ENCODE data around the gene NDUFA8. TPM values are rescaled to one million over a fixed set of nuclear protein-coding genes. Genes with fewer than 3 reads are reported as not detected.

Gene NDUFA8
- total and polyA plus RNA-seq, 2 of the 4 experiments (the other 2 are of a cell fraction) = 45.2 to 98.1 TPM

DNA sequence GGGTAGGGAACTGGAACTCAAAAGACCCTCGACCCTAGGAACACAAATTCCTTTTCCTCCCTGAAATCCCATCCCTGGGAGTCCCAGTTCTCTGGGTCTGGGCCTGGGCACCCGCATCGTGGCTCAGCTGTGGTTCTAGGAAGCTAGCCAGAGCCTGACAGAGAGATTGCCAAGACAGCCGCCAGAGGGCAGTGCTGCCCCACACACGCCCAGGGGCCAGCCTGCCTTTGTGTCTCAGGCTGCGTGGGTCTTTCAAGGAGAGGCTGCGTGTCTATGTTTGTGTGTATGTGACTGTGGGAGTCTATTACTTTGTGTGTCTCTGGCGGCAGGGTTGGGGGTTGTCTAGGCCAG is 34.4 kb downstream of the NDUFA8 start:
- peak overlapping the region; percentile 82; the same call in 1 of the 2 replicates for H4K91ac ChIP-seq (ENCODE audit: insufficient read depth, low read depth, low read length)
- no peaks in the 10 kb centered on the region for H3K9me3 ChIP-seq (ENCODE audit: control insufficient read depth, insufficient read depth, low read length)
- H3K56ac ChIP-seq (ENCODE audit: extremely low read depth, insufficient read depth, low read length) = no peak overlapping the region
- no peak overlapping the region for H3K4me2 ChIP-seq (ENCODE audit: low read depth, low read length)
- peak overlapping the region in 1 of 2 experiments; percentile 95; a peak in 3 of 4 replicates for H4K8ac ChIP-seq (ENCODE audit: low read depth in 2 of 2, low read length in 2 of 2)
- H2AFZ ChIP-seq (replicated peaks; ENCODE audit: low read length, poor library complexity) = peak overlapping the region; percentile 87
- peaks cover 13% of the 10 kb centered on the region for H3K4me1 ChIP-seq (ENCODE audit: control insufficient read depth, insufficient read depth, low read length)
- H2BK15ac ChIP-seq (ENCODE audit: low read depth, low read length) = peak overlapping the region; percentile 67
- peak; percentile 99 for TF ChIP-seq RAD21 (IDR thresholded peaks at IDR 0.05; ENCODE audit: low read length)
- TF ChIP-seq, protein P1, sequence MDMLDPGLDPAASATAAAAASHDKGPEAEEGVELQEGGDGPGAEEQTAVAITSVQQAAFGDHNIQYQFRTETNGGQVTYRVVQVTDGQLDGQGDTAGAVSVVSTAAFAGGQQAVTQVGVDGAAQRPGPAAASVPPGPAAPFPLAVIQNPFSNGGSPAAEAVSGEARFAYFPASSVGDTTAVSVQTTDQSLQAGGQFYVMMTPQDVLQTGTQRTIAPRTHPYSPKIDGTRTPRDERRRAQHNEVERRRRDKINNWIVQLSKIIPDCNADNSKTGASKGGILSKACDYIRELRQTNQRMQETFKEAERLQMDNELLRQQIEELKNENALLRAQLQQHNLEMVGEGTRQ (IDR thresholded peaks at IDR 0.05; ENCODE audit: low read depth, low read length) = no peak
- TF ChIP-seq MAFK (IDR thresholded peaks at IDR 0.05; ENCODE audit: low read depth, low read length) = no peak
- TF ChIP-seq MXI1 (IDR thresholded peaks at IDR 0.05; ENCODE audit: borderline replicate concordance, low read depth, low read length) = 0 out of 2 replicates have a peak, but pooled peaks have one; percentile 60
- TF ChIP-seq FOS (IDR thresholded peaks at IDR 0.05; ENCODE audit: low read depth, low read length) = no peak
- TF ChIP-seq CHD1 (IDR thresholded peaks at IDR 0.05; ENCODE audit: low read depth, low read length) = no peak; the same call in 1 of the 2 replicates
- peak; percentile 100 for TF ChIP-seq SMC3 (IDR thresholded peaks at IDR 0.05; ENCODE audit: low read depth, low read length)
- TF ChIP-seq, protein P2, sequence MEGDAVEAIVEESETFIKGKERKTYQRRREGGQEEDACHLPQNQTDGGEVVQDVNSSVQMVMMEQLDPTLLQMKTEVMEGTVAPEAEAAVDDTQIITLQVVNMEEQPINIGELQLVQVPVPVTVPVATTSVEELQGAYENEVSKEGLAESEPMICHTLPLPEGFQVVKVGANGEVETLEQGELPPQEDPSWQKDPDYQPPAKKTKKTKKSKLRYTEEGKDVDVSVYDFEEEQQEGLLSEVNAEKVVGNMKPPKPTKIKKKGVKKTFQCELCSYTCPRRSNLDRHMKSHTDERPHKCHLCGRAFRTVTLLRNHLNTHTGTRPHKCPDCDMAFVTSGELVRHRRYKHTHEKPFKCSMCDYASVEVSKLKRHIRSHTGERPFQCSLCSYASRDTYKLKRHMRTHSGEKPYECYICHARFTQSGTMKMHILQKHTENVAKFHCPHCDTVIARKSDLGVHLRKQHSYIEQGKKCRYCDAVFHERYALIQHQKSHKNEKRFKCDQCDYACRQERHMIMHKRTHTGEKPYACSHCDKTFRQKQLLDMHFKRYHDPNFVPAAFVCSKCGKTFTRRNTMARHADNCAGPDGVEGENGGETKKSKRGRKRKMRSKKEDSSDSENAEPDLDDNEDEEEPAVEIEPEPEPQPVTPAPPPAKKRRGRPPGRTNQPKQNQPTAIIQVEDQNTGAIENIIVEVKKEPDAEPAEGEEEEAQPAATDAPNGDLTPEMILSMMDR (conservative IDR thresholded peaks at IDR 0.05; ENCODE audit: low read depth, low read length) = peak; percentile 99
- TF ChIP-seq RFX5 (IDR thresholded peaks at IDR 0.05; ENCODE audit: low read depth, low read length) = no peak
- TF ChIP-seq, protein P3, sequence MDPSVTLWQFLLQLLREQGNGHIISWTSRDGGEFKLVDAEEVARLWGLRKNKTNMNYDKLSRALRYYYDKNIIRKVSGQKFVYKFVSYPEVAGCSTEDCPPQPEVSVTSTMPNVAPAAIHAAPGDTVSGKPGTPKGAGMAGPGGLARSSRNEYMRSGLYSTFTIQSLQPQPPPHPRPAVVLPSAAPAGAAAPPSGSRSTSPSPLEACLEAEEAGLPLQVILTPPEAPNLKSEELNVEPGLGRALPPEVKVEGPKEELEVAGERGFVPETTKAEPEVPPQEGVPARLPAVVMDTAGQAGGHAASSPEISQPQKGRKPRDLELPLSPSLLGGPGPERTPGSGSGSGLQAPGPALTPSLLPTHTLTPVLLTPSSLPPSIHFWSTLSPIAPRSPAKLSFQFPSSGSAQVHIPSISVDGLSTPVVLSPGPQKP (IDR thresholded peaks at IDR 0.05; ENCODE audit: borderline replicate concordance, low read depth, low read length) = no peak
- peak; percentile 37; the same call in 1 of the 2 replicates for TF ChIP-seq MAZ (IDR thresholded peaks at IDR 0.05; ENCODE audit: borderline replicate concordance, low read depth, low read length)
- TF ChIP-seq POLR2A (IDR thresholded peaks at IDR 0.05; ENCODE audit: low read depth, low read length) = peak; percentile 70; the same call in 1 of the 2 replicates
- TF ChIP-seq BHLHE40 (IDR thresholded peaks at IDR 0.05; ENCODE audit: low read depth, low read length) = no peak
- H2BK20ac ChIP-seq (ENCODE audit: low read depth, low read length) = peak overlapping the region; percentile 81
- H4K5ac ChIP-seq (ENCODE audit: low read depth, low read length) = no peak overlapping the region
- in situ Hi-C loops (cut with MboI; ENCODE audit: low sequenced_read_pairs) = no loop called here
- no peak overlapping the region for H3K4me3 ChIP-seq (ENCODE audit: insufficient read depth, low read depth, low read length)
- H2BK5ac ChIP-seq (ENCODE audit: low read depth, low read length, poor library complexity, severe bottlenecking) = peak overlapping the region; percentile 39
- H3K18ac ChIP-seq (ENCODE audit: low read depth, low read length) = no peak overlapping the region
- H3K27me3 ChIP-seq (ENCODE audit: control insufficient read depth, insufficient read depth, low read length) = no peaks in the 10 kb centered on the region; the same call in 1 of the 2 replicates
- WGBS, 2 experiments (ENCODE audit: extremely low coverage in 2 of 2, insufficient read length in 1 of 2) = 0% methylated on average over 1 of the region's 8 CpGs; no CpG with 5 or more reads in 1 of the 2 experiments
- H3K79me1 ChIP-seq (ENCODE audit: low read depth in 1 of 2, low read length in 2 of 2) = no peaks in the 10 kb centered on the region
- peak overlapping the region; percentile 90 for H2AK5ac ChIP-seq (ENCODE audit: low read depth, low read length)
- no TSS peak for BruUV-seq (replicated peaks)
- POLR2A ChIA-PET (ENCODE audit: unreplicated experiment) = interaction anchor here (1.3 kb wide), 1 partner anchor 225 kb away, joined by 5 read pairs; no protein-coding TSS in a partner anchor
- no peak overlapping the region for H3K27ac ChIP-seq (ENCODE audit: insufficient read depth, low read length)
- DNase-seq = peak; percentile 76
- H3K4ac ChIP-seq (ENCODE audit: low read depth, low read length) = peak overlapping the region; percentile 86
- intact Hi-C loops (cut with micrococcal nuclease) = loop anchor here (1.0 to 2.0 kb wide), 3 partner anchors 225 to 686 kb away; no protein-coding TSS in a partner anchor
- 0 out of 2 replicates have a peak overlapping the region, but pooled peaks have one; percentile 12 for H3K14ac ChIP-seq (replicated peaks; ENCODE audit: low read depth, low read length)
- peak; percentile 79 for ATAC-seq (ENCODE audit: low read depth)
- dilution Hi-C loops (cut with HindIII; ENCODE audit: low sequenced_read_pairs, unreplicated experiment) = no loop called here
- H3K9ac ChIP-seq (ENCODE audit: low read depth, low read length) = no peak overlapping the region
- H2AK9ac ChIP-seq (replicated peaks; ENCODE audit: low read depth, low read length, poor library complexity) = peak overlapping the region; percentile 74
- CTCF ChIA-PET = interaction anchor here (0.5 to 3.7 kb wide), 20 partner anchors 14 to 579 kb away, joined by 3 to 43 read pairs (median 4); no protein-coding TSS in a partner anchor
- no peaks in the 10 kb centered on the region for H4K20me1 ChIP-seq (ENCODE audit: insufficient read depth, low read length)
- peaks cover 7% of the 10 kb centered on the region for H3K9me1 ChIP-seq (ENCODE audit: insufficient read depth, low read length)
- no peaks in the 10 kb centered on the region for H3K36me3 ChIP-seq (ENCODE audit: control insufficient read depth, insufficient read depth, low read length)
- no peak overlapping the region for H3K23ac ChIP-seq (ENCODE audit: low read depth, low read length)
- peak overlapping the region; percentile 93; the same call in 1 of the 2 replicates for H2BK120ac ChIP-seq (ENCODE audit: low read depth, low read length)

Measured in IMR-90 (cell line).